ENCODE data around the gene PPCS.
"Not testable (repeated sequence)": the region's sequence is repeated elsewhere in the genome, so short reads cannot be mapped to it uniquely, and the experiment has no call there.

Gene PPCS

GRCh38 chr1:42450061-42450460 lies 6.3 kb upstream of the PPCS start:
- no peak for DNase-seq

GRCh38 chr1:42453386-42453785 lies 3.0 kb upstream of the PPCS start:
- DNase-seq: no peak

- DNase-seq: no peak
These were observed 1.9 kb upstream of the PPCS start for GRCh38 chr1:42454403-42454802.

- peak in 34 of 56 donors; percentile 8 to 78 (median 52) for DNase-seq
These were observed 379 bp downstream of the PPCS start for GRCh38 chr1:42456754-42457089.

- DNase-seq: no peak
These were observed 4.9 kb downstream of the PPCS start for GRCh38 chr1:42461196-42461595.

- peak; percentile 14 to 98 (median 88) for DNase-seq
These were observed 6.8 kb downstream of the PPCS start, which contains the start of gene CCDC30 for GRCh38 chr1:42462828-42463763. CCDC30 (plus strand) TSS chr1:42463286; CDS start chr1:42480552, 17,266 bp downstream.

GRCh38 chr1:42463921-42464320 lies 7.6 kb downstream of the PPCS start:
- DNase-seq: peak in 1 of 56 donors; percentile 44

GRCh38 chr1:42466030-42466429 lies 9.7 kb downstream of the PPCS start:
- DNase-seq: no peak

- no peak for DNase-seq
These were observed 13.4 kb downstream of the PPCS start for GRCh38 chr1:42469727-42470126.

- DNase-seq: no peak
These were observed 20.3 kb downstream of the PPCS start for GRCh38 chr1:42476605-42477004.

GRCh38 chr1:42477354-42477753 lies 21.0 kb downstream of the PPCS start:
- DNase-seq: not testable (repeated sequence)

GRCh38 chr1:42477775-42478174 lies 21.4 kb downstream of the PPCS start:
- DNase-seq: no peak

GRCh38 chr1:42479621-42480020 lies 23.3 kb downstream of the PPCS start:
- no peak for DNase-seq

GRCh38 chr1:42480921-42481320 lies 24.6 kb downstream of the PPCS start:
- no peak for DNase-seq

GRCh38 chr1:42482635-42483153 lies 26.4 kb downstream of the PPCS start:
- no peak for DNase-seq

- DNase-seq: no peak
These were observed 28.0 kb downstream of the PPCS start for GRCh38 chr1:42484382-42484781.

- no peak for DNase-seq
These were observed 33.9 kb downstream of the PPCS start for GRCh38 chr1:42490237-42490636.

GRCh38 chr1:42502031-42502430 lies 45.7 kb downstream of the PPCS start:
- DNase-seq: not testable (repeated sequence)

GRCh38 chr1:42504535-42505128 lies 48.3 kb downstream of the PPCS start:
- DNase-seq: no peak

GRCh38 chr1:42506576-42506975 lies 50.2 kb downstream of the PPCS start:
- DNase-seq: no peak
